ENCODE results near the gene CENPM.

The CENPM gene

DNA sequence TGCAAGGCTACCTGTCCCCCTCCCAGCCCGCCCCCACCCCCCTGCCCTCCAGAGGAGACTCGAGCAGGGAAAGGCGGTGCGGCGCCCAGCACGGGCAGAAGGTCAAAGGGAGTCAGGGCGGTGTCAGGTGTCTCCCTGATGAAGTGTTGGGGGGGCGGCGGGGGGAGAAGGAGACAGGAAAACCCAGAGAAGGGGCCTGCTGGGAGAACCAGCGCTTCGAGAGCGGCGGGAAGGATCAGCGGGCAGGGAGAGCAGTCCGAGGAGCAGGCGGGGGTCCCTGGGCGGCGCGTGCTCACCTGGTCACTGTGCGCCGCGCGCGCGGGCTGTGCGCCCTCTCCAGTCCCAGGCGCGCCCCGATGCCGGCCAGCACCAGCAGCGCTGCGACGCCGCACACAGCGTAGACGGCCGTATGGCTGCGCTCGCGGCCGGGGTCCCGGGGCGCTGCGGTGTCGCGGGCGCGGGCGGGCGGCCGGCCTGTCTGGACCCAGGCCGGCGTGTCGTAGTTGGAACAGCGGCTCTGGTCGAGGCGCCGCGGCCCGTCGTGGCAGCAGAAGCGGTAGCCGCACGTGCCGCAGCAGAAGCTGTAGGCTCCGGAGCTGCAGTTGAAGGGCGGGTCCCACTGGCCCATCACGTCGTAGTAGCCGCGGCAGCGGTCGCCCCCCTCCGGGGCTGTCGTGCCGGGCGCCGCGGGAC, 33.0 kb downstream of the CENPM start:
- no peak for DNase-seq (ENCODE audit: low read depth)

DNA sequence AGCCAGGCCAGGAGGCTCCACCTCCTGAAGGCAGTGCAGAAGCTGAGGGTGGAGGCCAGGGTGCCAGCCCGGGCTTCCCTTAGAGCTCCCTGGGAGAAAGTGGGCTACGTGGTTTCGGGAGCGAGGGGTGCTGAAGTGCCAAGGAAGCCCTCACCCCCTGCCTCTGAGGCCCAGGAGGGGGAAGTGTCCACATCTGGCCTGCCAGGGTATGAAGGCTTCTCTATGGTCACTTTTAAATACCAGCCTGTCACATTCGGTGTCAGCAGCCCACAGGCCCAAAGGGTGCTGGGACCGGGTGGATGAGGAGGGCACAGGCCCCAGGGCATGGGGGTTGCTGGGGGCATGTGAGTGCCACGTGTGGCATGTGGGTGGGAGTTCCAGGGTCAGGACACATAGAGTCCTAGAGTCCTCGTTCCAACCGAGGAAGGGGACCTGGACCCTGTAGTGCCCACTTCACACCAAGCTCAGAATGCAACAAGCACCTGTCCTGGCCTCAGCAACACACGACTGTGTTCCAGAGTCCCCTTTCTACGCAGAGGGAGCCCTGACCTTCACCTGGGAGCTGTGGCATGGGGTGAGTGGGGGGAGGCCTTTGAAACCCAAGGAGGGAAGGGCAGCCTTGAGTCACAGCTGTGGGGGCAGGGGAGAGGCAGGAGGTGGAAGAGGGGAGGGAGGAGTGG, 33.8 kb downstream of the CENPM start:
- DNase-seq (ENCODE audit: low read depth): no peak

DNA sequence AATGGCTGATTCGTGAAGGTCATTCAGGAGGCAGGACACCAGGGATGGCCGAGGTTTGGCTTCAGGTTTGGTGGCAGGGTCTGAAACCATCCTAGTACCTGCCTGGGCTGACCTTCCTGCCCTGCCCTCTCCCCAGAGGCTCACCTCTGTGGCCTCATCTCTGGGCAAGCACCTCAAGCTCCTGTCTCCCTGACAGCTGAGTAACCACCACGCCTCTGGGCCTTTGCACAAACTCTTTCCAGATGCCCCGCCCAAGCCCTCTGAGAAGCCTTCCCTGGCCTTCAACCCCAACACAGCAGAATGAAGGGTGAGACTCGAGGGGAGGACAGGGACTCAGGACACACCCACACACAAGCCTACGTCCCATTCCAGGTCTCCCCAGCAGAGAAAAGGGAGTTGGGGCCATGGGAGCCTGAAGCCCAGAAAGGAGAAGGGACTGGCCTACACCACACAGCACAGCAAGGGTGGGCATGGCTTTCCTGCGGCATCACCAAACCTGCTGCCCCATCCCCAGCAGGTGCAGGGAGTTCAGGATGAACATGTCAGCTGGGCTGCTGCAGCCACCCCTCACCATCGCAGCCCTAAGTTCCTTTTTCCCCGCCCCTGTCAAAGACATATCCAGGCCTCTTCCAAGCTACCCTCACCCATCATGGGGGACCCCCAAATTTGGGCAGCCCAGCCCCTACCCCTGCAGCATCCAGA, 34.5 kb downstream of the CENPM start:
- DNase-seq (ENCODE audit: low read depth): no peak

DNA sequence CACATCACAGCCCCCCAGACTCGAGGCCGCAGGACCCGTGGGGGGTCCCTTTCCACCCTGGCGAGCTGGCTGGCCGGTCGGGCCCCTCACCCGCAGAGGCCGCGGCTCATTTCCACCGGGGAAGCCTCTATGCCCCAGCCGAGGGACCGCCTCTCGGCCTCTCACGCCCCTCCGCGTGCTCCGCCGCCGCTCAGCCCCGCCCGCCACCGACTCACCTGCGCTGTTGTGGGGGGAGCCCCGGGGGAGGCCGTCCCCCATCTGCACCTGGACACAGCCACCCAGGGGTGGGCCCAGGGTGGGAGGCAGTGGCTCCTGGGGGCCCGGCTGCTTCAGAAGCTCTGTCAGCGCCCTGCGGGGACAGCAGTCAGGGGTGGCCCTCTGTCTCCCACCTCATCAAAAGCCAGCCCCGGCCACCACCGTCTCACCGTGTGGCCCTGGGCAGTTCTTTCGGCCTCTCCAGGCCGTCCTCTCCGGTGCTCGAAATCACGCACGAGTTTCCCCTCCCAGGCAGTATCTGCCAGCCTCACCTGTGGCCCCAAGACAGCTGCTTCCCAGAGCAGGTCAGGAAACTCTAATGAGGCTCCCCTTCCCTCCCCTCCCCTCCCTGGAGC, 35.8 kb downstream of the CENPM start:
- DNase-seq (ENCODE audit: low read depth): no peak

DNA sequence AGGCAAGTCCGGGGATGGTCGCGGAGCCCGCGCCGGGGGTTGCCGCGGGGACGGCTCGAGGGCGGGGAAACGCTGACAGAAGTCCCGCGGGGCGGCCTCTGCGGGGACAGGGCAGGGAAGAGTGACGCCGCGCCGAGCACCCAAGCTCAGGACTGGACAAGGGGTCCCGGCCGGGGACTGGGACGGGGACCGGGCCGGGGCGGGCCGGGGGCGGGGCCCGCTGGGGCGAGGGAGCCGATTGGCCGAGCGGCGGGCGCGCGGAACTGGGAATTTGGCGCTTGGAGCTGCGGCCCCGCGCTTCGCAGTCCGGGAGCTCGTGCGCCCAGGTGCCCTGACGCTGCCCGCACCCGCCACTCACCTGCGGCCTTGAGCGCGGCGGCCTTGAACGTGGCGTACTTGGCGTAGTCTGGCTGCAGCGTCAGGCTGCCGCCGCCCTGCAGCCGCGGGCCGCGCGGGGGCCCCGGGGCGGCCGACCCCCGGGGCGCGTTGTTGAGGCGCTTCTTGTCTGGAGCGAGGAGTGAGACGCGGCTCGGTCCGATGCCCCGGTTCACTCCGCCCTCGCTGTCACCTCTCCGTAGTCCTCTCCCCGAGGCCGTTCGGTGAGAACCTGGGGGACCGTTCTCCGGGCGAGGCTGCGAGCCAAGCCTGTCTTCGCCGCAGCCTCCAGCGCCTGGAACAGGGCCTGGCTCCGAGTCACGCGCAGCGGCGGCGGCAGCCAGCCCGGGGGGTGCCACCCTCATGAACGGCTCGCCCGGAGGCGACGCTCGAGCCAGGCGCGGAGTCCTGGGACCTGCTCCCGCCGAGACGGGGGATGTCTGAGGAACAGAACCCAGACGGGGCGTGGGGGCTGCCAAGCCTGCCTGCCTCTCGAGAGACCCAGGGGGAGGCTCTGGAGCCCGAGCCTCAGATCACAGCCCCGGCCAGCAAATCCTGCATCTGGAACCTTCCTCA, 36.6 kb downstream of the CENPM start:
- DNase-seq (ENCODE audit: low read depth): no peak

DNA sequence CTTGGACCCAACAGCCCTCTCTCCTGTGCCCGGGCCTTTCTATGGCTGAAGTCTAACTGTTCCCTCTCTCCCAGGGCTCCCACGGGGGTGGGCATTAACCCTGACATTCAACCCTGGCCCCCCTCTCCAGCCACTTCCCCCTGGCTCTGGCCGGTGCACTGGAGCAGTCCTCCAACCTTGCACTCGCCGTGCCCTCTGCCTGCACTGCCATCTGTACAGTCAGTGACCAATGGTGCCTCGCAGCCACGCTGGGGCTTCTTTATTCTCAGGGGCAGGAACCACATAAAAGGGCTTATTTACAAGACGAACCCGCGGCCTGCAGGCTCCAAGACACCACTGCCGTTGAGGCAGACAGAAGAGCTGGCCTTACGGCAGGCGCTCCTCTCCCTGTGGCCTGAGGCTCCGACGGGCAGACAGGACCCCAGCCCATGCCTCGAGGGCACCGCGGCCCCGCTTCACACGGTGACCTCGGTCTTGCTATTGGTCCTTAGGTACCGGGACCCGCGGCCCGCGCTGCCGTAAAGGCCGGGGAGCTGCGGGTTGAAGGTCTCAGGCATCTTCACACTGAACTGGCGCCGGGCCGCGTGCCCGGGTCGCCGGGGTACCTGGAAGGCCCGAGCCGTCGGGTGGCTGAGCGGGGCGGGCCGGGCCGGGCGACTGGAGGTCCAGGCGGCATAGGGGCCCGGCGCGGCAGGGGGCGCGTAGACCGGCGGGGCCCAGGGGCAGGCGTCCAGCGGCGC, 37.5 kb downstream of the CENPM start:
- DNase-seq (ENCODE audit: low read depth): no peak

DNA sequence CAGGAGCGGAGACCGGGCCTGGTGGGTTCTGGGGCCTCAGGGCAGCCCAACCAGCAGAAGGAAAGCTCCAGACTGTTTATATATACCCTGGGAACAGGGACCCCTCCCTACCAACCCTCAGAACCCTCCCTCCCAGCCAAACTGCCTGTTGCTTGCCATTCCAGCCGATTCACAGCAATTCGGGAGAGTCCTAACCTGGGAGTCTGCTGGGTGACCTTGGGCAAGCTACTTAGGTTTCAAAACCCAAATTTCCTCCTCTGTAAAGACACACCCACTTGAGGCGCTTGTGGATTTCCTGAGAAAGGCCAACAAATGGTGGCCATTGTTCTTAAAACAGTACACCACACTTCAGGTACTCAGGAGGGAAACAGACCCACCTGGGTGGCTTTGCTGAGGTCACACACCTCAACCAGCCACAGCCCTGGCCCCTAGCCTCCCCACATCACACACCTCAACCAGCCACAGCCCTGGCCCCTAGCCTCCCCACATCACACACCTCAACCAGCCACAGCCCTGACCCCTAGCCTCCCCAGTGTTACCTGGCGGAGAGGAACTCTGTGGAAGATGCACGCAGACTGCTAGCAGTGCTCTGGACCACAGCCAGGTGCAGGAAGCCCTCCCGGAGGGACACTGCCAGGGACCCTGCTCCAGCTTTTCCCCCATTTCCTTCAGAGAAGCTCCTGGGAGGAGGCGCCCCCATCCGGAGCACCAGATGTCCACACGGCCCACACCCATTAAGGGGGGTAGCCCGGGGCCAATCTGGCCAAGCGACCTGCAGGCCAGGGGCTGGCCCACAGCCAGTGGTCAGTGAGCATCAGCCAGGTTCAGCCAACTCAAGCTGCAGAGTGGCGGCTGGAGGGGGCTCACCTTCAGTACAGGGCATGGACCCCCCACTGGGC, 38.3 kb downstream of the CENPM start:
- DNase-seq (ENCODE audit: low read depth): no peak

DNA sequence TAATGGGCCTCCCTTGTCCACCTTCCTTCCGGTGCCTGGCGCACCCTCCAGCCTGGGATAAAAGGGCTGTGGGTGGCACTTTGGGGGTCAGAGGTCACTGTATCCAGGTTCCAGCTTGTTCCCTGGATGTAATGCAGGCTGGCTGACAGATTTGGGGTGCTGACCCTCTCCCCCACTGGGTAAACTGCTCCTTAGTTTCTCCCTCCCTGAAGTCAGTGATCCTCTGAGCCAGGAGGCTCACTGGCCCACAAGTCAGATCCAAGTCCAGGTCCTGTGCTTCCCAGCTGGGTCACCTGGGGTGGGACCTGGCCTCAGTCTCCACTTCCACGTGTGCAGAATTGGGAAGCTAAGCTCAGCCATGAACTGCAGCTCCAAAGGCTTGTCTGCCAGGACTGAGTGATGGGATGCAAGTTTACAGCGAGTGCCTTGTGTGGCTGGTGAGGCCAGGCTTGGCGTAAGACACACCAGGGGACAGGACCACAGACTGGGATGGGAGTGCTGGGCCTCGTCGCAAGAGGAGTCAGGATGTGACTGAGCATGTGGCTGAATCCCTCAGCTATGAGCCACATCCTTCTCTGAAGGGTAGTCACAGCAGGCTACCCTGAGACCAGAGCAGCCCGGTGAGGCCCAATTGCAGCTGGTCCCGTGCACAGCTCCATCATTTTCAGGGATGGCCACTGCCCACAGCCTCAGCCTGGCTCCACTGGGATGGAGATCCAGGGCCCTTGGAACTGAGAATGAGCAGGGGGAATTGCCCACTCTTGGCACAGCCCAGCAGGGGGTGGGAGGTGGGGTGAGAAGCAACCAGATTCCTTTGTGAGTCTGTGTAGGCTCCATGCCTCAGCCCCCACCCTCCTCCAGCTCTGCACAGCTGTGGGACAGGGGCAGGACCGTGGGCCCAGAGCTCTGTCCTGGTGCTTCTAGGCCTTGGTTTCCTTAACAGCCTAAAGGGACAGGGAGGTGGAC, 39.2 kb downstream of the CENPM start:
- DNase-seq (ENCODE audit: low read depth): no peak

DNA sequence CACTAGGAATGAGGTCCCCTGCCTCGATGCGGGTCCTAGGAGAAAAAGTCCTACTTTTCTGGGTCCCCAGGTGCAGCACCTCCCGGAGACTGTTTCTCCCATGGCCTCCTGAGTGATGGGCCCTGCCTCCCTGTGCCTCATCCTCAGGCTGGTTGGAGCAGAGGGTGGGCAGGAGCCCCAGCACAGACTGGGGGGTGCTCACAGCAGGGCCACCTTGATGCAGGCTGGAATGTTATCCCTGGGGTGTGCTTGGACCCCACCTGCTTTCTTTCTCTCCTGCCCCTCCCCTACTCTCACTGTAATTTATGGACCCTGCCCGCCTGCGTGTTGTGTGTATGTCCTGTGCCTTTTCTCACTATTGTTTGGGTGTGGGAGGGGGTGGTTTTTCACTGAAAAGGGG, 40.1 kb downstream of the CENPM start:
- DNase-seq (ENCODE audit: low read depth): no peak

DNA sequence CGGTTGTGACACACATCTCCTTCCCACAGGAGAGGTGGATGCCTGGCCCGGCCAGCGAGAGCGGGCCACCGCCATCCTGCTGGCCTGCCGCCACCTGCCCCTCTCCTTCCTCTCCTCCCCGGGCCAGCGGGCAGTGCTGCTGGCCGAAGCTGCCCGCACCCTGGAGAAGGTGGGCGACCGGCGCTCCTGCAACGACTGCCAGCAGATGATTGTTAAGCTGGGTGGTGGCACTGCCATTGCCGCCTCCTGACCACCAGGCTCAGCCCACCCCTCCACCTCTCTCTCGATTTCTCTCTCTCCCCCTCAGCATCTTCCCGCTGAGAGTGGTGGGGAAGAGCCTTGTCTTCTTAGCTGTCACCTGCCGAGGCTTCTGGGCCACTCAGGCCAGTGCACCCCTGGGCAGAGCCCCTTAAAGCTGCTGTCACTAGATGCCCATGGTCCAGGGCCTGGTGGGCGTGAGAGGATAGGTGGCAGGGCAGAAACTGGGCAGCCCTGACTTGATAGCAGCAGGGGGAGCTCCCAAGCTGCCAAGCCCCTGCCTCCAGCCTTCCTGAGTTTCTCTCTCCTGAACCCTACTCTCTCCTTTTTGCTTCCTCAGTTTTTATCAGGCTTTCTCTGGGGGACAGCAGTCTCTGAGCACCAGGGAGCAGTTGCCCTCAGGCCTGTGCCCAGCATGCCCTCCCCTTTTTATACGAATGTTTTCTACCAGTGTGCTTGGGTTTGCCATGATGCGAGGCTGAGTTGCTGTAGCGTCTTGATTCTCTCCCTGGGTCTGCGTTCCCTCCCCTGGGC, 41.3 kb downstream of the CENPM start:
- DNase-seq (ENCODE audit: low read depth): no peak

DNA sequence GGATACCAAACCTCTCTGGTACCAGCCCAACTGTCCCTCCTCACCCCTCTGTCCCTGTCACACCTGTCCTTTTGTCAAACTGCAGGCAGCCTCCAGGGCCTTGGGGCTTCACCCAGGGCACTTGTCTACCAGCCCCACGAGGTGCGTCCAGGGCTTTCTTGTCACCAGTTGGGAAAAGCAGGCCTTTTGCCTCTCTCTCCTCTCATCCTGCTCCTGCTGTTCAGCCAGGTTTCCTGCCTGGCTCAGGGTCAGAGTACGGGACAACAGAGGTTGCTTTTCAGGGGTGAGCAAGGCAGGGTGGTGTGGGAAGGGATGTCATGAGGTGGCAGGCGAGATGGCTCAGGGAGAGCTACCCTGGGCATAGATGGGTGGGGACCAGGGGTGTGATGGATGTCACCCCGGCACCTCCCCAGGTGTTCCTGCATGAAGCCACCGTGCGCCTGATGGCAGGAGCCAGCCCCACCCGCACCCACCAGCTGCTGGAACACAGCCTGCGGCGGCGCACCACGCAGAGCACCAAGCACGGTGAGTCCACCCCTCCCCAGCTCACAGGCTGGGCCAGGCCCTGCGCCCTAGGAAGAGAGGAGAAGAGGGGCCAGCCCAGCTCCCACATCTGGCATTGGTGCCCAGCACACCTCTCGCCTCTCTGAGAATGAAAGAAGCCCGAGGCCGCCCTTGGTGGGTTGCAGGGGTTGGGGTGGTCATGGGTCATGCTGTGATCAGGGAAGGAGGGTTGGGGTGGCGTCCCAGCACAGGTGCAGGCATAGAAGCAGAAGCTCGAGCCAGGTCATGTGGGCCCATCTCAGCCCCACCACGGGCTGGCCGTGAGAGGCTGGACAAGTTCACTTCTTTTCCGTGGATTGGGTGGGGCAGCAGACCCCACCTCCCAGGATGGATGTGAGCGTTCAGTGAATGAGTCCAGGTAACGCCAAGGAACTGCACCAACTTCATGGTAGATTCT, 42.2 kb downstream of the CENPM start:
- DNase-seq (ENCODE audit: low read depth): no peak

DNA sequence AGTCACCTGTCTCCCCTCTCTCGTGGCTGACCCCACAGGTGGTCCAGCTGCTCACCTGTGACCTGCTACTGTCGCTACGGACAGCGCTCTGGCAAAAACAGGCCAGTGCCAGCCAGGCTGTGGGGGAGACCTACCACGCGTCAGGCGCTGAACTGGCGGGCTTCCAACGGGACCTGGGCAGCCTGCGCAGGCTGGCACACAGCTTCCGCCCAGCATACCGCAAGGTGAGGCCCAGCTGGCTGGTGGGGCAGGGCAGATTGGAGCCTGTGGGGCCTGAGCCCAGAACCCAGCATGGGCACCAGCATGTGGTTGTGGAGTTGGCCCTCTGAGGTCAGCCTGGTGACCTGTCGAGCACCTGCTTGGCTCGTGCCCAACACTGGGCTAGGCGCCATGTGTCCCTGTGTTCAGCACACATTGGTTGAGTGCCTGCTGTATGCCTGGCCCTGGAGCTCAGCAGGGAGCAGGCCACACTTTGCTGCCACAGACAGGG, 44.0 kb downstream of the CENPM start:
- DNase-seq (ENCODE audit: low read depth): no peak

DNA sequence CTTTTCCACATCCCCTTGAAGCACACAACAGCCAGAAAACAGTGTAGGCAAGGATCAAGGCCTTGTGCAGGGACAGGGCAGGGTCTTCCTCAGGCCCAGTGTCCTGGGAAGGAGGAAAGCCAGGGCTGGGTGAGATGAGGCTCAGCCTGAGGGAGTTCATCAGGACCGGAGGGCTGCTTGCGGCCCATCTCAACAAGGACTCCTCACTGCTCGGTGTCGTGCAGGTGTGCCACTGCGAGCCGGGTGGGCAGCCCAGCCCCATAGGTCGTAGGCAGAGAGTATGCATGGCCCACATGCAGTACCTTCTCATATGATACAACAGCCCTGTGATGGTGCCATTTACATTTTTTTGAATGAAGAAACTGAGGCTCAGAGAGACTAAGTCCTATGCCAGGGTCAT, 44.9 kb downstream of the CENPM start:
- DNase-seq (ENCODE audit: low read depth): no peak

DNA sequence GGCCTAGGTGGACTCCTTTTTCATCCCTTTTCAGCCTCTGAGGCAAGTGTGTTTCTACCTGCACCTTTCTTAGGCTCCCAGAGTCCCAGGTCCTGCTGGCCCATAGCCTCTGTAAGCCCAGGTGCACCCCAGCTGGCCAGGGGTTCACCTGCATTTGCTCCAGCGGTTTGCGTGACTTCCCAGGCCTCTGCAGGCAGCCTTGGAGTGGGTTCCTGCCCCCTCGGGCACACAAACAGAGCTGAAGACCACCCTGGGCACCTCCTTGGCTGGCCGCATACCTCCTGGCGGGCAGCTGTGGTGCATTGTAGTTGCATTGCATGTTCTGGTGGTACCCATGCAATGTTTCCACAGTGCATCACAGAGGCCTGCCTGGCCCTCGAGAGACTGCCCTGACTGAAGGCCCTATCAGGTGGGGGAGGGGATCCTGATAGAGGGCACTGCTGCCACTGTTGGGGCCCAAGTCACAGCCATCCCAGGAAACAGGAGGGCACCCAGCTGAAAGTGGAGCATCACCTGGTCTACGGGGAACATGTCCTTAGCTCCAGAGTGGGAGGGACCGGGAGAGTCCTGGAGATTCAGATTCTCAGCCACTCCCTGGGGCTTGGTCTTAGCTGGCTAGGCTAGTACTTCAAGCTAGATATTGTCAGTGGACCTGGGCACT, 46.2 kb downstream of the CENPM start:
- DNase-seq (ENCODE audit: low read depth): no peak

DNA sequence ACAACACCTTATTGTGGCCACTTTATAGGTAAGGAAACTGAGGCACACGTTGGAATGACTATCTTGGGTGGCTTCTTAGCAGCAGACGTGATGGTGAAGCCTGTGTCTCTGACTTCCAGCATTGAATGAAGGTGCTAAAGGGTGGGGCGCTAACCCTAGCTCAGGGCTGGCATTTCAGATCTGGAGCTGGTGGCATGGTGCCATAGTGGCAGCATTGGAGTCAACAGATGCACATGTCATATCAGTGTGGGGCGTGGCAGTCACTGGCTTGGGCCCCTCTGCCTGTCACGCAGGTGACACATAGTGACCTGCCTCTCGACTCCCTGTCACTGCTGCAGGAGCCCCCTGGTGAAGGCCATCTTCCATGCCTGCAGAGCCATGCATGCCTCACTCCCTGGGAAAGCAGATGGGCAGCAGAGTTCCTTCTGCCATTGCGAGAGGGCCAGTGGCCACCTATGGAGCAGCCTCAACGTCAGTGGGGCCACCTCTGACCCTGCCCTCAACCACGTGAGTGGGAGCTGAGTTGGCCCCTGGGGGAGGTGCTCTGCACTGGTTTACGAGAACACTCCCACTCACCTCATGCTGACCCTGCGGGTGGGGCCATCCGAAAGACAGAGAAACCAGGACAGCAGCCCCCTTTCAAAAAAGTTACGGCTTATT, 46.8 kb downstream of the CENPM start:
- no peak for DNase-seq (ENCODE audit: low read depth)

DNA sequence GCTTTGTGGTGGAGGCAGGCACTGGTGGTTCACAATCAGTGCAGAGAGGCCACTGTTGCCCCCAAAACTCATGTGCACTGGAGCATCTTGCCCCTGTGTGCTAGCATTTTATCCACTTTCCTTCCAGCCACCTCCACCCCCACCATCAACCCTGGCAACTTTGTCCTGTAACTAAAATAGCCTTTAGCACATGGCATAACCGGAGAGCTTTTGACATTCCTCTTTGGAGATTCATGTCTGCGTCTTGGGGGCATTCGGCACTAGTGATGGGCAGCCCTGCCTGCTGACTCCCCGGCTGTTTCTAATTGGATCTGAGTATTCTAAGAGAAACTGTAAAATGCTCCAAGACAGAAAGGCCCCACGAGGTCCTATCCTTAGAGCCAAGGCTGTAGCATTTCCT, 47.8 kb downstream of the CENPM start:
- no peak for DNase-seq (ENCODE audit: low read depth)
